Mesenteric fat pad (tissue), 1 donor: ENCODE measurements around the gene NPIPA8. TPM values are rescaled to one million over a fixed set of nuclear protein-coding genes. Genes with fewer than 3 reads are reported as not detected.
"Not testable (repeated sequence)": the region's sequence is repeated elsewhere in the genome, so short reads cannot be mapped to it uniquely, and the experiment has no call there.

Experiments used
- DNase-seq: peaks from one replicate; pipeline ENCODE4 v3.0.0-alpha.2; 2020; ENCODE audit warnings: low spot score
- long read RNA-seq: library from polyadenylated mRNA; unstranded; transcript quantifications from one replicate; pipeline ENCODE4 v2.0.0, GENCODE V29; 2020
- total RNA-seq: library from RNA; stranded (reverse); fragmentation: NEBNext Ultra II Directional; extraction: Animal tissue kit (Norgen Biotek cat#: 25700); gene quantifications from one replicate; pipeline ENCODE4 v1.2.1, GENCODE V29; 2021
- donor health status: DM: yes; HTN: yes; CAD: no.

Gene NPIPA8
- 0.93 TPM for total RNA-seq
- long read RNA-seq: 0 reads

DNA sequence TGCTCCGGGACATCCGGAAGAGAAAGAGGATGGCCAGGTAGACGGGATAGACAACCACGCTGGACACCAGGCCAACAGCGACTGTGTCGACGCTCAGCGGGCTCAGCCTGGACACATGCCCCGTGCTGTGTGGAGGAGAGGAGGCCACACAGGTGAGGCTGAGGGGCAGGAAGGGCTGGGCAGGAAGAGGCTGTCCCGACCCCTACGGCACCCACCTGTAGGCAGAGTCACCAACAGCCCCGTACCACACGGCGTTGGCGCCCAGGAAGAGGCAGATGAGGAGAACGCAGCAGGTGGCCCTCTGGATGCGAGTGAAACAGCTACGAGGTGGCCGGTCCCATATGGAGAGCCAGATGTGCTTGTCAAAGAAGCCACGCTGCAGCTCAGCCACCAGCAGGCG is at the start of gene NPIPA8:
Gene NPIPA8 (minus strand): TSS at position 101 of the 400 bp plus-strand sequence. CDS start 4,074 bp downstream, outside the sequence.
- DNase-seq: not testable (repeated sequence)

DNA sequence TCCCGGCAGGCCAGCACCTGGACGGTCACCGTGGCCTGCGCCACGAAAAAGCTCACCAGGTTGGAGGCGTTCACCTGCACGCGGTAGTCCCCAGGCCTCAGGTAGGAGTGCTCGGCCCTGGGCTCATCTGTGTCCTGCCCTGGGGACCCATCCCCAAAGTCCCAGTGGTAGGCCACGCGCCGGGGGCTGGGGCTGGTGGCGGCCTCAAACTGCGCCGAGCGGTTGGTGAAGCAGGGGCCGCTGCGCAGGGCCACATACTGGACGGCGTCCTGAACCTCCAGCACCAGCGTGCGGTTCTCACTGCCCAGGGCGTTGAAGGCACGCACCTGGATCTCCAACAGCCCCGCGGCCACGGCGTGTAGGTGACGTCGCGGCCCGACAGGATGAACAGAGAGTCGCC is 48.7 kb upstream of the NPIPA8 start:
- not testable (repeated sequence) for DNase-seq

DNA sequence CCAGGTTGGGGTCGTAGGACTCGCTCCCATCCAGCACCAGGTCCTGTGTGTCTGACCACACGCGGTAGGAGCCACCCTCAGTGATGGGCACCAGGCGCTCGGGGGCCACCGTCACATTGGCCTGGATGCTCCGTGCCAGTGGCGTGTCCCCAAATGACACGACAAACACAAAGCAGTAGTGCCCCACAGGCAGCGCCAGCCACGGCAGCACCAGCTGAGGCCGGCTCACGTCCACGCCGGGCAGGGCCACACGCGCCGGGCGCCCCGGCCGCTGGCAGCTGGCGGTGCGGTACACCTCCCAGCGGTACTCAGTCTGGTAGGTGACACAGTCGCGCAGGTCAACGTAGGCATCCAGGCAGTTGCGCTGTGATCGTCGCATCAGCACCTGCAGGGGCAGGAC is 48.3 kb upstream of the NPIPA8 start:
- DNase-seq: not testable (repeated sequence)

DNA sequence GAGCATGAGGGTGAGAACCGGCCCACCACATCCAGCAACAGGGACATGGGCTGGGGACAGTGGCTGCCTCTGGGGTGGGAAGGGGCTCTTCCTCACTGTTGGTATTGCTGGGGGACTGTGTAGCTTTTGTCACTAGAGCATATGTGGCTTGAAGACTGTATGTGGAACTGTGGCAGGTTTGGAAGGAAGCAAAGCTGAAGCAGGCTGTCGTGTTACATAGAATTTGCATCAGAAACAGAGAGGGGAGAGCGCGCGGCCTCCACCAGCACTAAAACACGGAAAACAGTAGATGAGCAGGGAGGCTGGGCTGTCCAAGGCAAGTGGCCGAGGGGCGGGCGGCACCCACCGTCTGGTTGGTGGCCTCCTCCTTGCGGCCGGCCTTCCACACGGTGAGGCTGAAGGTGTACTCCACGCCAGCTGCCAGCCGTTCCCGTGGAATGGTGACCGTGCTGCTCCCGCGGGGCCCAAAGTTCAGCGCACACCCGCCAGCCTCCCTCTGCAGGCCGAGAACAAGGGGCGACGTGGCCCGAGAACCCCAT is 47.6 kb upstream of the NPIPA8 start:
- not testable (repeated sequence) for DNase-seq

DNA sequence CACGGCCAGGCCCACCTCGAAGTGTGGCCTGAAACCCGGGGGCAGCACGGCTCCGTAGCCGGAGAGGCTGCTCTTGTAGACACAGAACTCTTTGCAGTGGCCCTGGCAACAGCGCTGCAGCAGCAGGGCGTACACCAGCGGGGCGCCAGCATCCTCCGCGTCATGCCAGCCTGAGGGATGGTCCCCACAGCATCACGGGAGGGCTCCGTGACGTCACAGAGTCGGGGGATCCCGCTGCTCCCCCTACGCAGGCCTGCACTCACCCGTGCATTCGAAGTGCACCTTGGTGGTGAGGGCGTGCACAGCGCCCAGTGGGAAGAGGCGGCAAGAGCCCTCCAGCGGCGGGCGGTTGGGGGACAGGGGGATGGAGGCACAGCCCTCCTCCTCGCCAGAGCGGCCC is 46.2 kb upstream of the NPIPA8 start:
- not testable (repeated sequence) for DNase-seq

DNA sequence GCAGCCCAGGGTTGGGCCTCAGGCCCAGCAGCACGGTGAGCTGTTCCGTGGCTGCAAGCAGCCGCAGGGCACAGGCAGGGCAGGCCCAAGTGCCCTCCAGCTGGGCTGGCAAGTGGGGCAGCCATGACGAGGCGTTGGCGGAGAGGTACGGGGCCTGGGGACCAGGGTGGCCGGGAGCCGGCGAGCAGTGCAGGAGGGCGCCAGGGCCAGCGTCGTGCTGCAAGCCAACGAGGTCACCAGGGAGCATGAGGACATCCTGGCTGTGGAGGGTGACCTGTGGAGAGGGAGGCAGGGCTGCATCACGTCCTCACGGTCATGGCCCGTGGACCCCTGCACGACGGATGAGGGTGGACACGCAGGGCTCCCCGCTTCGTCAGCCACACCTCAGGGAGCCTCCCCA is 11.2 kb upstream of the NPIPA8 start:
- not testable (repeated sequence) for DNase-seq

DNA sequence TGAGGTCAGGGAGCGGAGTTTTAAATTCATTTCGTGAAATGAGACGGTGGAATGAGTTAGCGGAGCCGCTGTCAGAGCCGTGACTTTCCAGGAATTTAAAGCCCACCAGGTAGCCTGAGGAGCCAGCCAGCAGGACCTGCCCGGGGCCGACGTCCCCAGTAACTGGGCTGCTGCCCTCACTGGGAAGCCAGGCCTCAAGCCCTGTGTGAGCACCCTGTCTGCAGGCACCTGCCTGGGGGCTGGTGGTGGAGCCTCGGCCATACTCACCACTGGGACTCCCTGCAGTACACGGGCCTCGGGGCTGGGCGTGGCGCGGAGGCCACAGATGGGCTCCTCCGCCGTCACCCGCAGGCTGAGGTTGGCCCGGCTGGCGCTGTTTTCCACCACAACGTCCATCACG is 10.5 kb upstream of the NPIPA8 start:
- DNase-seq: not testable (repeated sequence)

DNA sequence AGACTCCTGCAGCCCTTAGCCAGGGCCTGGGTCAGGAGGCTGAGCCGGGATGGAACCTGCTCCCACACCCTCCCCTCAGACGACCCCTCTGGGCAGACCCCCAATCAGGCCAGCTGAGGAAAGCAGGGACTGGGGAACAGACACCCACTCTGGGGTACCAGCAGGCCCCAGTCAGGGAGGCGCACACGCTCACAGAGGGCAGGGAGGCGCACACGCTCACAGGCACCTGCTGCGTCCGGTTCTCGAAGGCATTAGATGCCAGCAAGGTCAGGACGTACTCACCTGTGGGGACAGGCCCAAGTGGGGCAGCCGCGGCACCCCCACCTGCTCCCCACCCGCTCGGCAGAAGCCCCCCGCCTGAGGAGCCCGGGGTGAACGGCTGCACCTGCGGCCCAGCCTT is 8.1 kb upstream of the NPIPA8 start:
- DNase-seq: not testable (repeated sequence)

DNA sequence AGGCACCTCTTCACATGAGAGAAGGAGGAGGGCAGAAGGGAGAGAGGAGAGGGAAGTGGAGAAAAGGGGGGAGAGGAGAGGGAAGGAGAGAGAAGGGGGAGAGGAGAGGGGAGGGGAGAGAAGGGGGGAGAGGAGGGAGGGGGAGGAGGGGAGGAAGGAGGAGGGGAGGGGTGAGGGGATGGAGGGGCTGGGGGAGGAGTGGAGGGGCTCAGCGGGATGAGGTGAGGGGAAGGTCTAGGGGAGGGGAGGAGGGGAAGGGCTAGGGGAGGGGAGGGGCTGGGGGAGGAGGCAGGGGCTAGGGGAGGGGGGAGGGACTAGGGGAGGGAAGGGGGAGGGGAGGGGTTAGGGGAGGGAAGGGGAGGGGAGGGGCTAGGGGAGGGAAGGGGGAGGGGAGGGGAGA is 5.5 kb upstream of the NPIPA8 start:
- not testable (repeated sequence) for DNase-seq

DNA sequence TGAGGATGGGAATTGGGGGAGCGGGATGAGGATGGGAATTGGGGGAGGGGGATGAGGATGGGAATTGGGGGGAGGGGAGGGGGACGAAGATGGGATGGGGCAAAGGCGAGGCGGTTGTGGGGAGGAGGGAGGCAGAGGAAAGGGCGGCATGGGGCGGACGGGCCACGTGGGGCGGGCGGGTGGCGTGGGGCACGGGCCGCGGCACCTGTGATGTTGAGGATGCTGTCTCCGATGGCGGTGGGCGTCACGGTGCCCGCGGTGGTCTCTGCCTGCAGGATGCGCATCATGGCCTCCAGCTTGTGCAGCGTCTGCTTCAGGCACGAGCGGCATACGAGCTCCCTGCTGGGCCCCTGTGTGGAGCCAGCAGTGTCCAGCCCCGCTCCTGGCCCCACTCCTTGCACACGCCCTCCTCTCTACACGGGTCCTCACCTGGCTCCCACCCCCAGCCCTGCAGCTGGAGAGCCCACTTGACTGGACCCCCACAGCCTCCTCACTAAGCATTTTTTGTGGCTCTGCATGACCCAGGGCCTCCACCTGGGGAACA is 5.0 kb upstream of the NPIPA8 start:
- DNase-seq: not testable (repeated sequence)

DNA sequence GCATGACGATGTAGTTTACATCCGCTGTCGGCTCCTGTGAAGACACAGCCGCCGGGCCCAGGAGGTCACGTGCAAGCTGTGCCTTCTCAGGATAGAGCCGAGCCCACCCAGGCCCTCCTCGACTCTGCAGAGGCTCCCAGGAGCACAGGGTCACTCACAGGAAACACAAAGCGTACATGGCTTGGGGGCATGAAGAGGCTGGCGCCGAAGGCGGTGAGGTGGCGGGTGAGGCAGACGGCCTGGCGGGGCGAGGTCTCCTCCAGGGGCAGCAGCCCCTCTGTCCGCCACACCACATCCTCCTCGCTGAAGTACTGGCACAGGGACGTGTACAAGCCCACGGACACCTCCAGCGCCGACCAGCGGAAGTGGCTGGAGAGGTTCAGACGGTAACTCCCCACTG is 2.7 kb upstream of the NPIPA8 start:
- DNase-seq: not testable (repeated sequence)

DNA sequence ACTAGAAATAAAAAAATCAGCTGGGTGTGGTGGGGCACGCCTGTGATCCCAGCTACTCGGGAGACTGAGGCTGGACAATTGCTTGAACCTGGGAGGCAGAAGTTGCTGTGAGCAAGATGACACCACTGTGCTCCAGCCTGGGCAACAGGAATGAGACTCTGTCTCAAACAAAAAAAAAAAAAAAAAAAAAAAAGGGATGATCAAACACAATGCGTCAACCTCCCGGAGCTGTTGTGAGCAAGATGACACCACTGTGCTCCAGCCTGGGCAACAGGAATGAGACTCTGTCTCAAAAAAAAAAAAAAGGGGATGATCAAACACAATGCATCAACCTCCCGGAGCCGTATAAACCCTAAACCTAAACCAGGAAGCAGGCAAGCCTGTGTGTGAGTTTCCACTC is 24.7 kb downstream of the NPIPA8 start:
- DNase-seq: not testable (repeated sequence)

DNA sequence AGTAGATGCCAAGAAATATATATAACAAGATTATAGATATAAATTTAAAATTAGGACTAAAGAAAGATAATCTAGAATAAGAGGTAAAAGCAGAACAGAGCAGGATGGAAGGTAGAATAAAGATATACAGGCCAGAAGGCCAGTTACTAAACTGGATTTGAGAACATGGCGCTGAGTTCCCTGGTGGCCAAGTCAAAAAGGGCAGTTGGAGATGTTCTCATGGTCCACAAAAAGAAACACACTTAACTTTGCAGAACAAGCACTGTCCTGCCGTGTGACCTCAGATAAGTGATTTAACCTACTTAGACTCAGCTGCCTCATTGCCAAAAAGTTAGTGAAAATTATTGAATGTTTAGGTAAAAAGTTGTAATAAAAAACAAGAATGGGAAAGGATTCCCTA is 27.4 kb downstream of the NPIPA8 start:
- not testable (repeated sequence) for DNase-seq

DNA sequence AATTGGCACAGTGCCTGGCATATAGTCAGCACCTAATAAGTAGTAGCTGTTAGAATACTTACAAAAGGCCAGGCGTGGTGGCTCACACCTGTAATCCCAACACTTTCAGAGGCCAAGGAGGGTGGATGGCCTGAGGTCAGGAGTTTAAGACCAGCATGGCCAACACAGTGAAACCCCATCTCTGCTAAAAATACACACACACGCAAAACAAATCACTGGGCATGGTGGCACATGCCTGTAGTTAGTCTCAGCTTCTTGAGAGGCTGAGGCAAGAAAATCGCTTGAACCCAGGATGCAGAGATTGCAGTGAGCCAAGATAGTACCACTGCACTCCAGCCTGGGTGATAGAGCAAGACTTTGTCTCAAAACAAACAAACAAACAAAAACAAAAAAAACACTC is 29.3 kb downstream of the NPIPA8 start:
- DNase-seq: not testable (repeated sequence)

DNA sequence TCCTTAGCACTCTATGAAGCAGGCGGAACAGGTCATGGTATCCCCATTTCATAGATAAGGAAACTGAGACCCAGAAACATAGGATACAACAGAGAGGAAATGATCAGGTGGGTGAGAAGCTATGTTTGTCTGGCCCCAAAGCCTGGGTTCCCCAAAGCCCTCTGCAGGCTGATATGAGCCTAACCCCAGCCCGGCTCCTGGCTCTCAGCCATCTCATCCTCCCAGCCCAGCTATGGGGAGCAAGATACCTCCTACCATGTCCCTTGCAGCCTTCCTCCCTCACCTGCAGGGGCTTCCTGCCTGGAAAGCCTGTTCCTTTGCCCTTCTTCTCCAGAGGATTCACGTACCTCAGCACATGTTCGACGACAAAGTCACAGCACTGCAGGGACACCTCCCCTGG is 30.5 kb downstream of the NPIPA8 start:
- DNase-seq: not testable (repeated sequence)

DNA sequence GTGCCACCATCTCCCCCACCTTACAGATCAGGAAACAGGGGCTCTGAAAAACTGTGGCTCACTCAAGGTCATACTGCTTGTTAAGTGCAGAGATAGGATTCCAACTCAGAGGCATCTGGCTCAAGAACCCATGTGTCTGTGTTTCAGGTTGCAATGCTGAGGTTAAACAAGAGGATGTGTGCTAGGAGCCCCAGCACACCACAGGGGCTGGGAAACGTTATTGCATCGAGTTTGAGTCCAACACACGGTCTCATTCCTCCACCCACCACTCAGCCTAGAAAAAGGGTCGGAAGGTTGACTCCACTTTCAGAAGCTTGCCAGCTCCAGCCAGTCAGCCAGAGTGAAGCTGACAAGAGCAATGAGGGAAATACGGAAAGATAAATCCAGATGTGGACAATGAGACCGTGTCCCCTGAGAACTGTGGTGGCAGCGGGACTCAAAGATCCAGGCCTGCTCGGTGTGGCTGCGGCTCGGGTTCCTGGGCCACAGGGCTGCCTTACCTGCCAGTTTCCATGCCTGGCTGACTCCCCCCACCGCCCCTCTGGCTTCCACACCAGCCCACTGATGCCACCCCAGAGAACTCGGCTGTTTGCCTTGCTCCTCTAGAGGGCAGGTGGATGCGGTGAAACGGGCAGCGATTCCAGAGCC is 33.4 kb downstream of the NPIPA8 start:
- not testable (repeated sequence) for DNase-seq

DNA sequence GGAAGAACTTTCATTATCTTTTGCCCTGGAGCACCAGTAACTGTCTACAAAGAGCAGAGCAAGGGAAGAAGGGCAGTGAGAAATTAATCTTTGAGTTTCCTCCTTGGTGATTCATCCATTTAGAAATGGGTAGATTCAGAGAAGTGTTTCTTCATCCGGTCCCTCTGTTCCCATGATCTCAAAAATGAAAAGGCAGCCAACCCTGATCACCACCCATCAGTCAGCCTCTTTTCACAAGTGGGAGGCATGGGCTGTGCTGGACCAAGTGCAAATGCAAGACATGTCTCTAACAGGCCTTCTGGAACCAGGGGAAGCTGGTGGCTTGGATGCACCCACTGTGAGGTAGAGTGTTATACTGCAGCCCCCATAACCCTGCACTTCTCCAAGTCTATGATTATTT is 38.8 kb downstream of the NPIPA8 start:
- not testable (repeated sequence) for DNase-seq

DNA sequence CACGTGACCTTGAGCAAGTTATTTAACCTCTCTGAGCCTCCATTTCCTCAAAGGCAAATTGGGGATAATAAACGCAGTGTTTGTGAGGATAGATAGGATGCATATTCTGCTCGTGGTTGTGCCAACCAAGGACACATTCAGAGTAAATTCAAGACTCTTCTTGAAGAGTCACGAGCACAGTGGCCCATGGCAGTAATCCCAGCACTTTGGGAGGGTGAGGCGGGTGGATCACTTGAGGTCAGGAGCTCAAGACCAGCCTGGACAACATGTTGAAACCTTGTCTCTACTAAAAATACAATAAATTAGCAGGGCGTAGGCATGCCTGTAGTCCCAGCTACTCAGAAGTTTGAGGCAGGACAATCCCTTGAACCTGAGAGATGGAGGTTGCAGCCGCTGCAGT is 39.6 kb downstream of the NPIPA8 start:
- not testable (repeated sequence) for DNase-seq

DNA sequence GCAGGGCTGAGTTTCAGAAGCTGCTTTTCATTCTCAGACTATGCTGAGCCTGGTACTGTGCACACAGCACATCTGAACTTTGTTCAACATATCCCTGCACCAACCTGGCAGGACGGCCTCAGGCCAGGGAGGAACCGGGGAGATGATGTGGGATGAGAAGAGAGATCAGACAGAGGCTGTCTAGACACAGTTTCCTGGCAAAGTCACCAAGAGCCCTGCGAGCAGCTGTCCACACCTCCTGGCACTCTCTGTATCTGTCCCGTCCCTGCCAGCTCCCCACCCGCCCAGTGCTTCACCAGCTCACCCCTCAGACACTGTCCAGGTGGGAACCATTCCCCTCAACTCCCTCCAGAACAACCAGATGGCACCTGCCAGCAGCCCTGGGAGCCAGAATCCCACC is 42.2 kb downstream of the NPIPA8 start:
- DNase-seq: not testable (repeated sequence)

DNA sequence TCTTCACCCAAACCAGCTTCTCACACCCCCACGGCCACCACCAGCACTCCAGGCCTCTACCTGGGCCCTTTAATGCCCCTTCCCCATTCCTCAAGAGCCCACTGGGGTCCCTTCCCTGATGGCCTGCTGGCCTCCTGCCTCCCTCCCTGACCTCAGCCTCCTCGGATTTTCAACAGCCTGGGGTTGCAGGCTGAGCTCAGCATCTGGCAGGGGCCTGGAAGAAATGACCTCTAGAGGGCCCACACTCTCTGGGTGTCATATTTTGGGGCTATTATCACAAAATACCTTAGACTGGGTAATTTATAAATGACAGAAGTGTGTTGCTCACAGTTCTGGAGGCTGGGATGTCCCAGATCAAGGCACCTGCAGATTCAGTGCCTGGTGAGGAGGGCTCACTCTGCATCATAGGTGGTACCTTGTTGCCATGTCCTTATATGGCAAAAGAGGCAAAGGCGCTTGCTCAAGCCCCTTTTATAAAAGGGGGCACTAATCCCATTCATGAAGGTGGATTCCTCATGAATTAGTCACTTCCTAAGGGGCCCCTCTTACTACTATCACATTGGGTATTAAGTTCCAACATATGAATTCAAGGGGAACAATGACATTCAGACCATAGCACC is 43.1 kb downstream of the NPIPA8 start:
- not testable (repeated sequence) for DNase-seq

DNA sequence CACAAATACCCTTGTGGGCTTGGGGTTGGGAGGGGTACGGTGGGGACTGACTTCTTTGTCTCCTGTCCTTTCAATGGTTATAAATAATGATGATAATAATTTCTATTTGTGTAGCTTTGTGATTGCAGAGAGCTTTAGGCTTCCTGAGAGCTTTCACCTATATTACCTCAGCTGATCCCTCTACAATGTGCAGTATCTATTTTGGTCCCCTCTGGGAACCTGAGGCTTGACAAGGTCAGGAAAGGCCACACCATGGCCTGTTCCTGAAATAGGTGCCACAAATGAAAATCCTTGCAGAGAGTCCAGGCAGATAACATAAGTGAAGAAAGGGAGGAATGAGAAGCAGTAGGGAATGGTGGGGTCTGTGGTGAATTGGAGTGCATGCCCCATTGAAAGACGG is 45.6 kb downstream of the NPIPA8 start:
- DNase-seq: not testable (repeated sequence)

DNA sequence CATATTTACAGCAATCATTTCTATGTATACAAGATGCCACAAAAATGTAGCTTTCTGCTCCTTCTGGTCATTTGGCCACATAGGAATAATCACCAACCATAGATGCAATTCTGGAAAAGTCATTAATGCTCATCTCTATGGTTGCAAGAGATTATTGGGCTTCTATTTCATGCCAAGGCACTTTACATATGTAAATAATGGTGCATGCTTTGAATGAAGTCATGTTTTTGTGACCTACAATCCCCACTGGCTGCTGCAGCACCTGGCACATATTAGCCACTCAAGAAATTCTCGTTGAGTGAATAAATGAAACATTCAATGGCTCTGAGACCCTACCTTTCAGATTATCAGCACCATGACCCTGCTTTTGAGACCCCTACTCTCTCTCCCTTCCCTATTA is 50.2 kb downstream of the NPIPA8 start:
- DNase-seq: not testable (repeated sequence)
